HEK293 (cell line): ENCODE data around the gene RIN2.

Experiments used
- PRDM10 ChIP-seq: fragments of 450-650 bp; formaldehyde crosslinking; IDR thresholded peaks from 2 replicates; pipeline ENCODE4 v1.5.1; 2016; ENCODE audit warnings: missing biosample characterization, missing genetic modification characterization
- TRIM28 ChIP-seq: IDR thresholded peaks from 2 replicates; pipeline ENCODE4 v1.6.1; 2011; ENCODE audit warnings: low read length, control low read depth, borderline replicate concordance
- ZBTB1 ChIP-seq: fragments of 450-650 bp; formaldehyde crosslinking; IDR thresholded peaks from 2 replicates; pipeline ENCODE4 v1.5.1; 2016; ENCODE audit warnings: missing biosample characterization, missing genetic modification characterization
- ZNF121 ChIP-seq: fragments of 450-650 bp; formaldehyde crosslinking; IDR thresholded peaks from 2 replicates; pipeline ENCODE4 v1.5.1; 2016; ENCODE audit warnings: missing biosample characterization, missing genetic modification characterization
- ZNF184 ChIP-seq: fragments of 450-650 bp; IDR thresholded peaks from 2 replicates; pipeline ENCODE4 v1.5.1; 2018; ENCODE audit warnings: missing biosample characterization, mild to moderate bottlenecking, missing genetic modification characterization
- ZNF391 ChIP-seq: fragments of 450-650 bp; formaldehyde crosslinking; IDR thresholded peaks from 2 replicates; pipeline ENCODE4 v1.5.1; 2016; ENCODE audit warnings: low read depth, missing biosample characterization, missing genetic modification characterization, borderline replicate concordance
- ZNF416 ChIP-seq: fragments of 450-650 bp; formaldehyde crosslinking; IDR thresholded peaks from 2 replicates; pipeline ENCODE4 v1.5.1; 2016; ENCODE audit warnings: missing biosample characterization, missing genetic modification characterization
- ZNF426 ChIP-seq: fragments of 450-650 bp; formaldehyde crosslinking; IDR thresholded peaks from 2 replicates; pipeline ENCODE4 v1.5.1; 2017; ENCODE audit warnings: missing biosample characterization, missing genetic modification characterization, mild to moderate bottlenecking, inconsistent platforms, moderate library complexity
- ZNF501 ChIP-seq: fragments of 450-650 bp; formaldehyde crosslinking; IDR thresholded peaks from 2 replicates; pipeline ENCODE4 v1.5.1; 2016; ENCODE audit warnings: missing biosample characterization, missing genetic modification characterization
- ZNF837 ChIP-seq: fragments of 450-650 bp; formaldehyde crosslinking; IDR thresholded peaks from 2 replicates; pipeline ENCODE4 v1.5.1; 2016; ENCODE audit warnings: missing biosample characterization, missing genetic modification characterization
- ZSCAN16 ChIP-seq: fragments of 450-650 bp; formaldehyde crosslinking; IDR thresholded peaks from 2 replicates; pipeline ENCODE4 v1.5.1; 2016; ENCODE audit warnings: missing biosample characterization, missing genetic modification characterization
- TF ChIP-seq, protein P1 (sequence below): fragments of 450-650 bp; formaldehyde crosslinking; IDR thresholded peaks from 2 replicates; pipeline ENCODE4 v1.5.1; 2016; ENCODE audit warnings: missing biosample characterization, missing genetic modification characterization
- TF ChIP-seq, protein P2 (sequence below): fragments of 450-650 bp; formaldehyde crosslinking; optimal IDR thresholded peaks from 2 replicates; pipeline ENCODE3; 2016; ENCODE audit warnings: missing biosample characterization, mild to moderate bottlenecking, missing genetic modification characterization
- TF ChIP-seq, protein P3 (sequence below): fragments of 450-650 bp; formaldehyde crosslinking; IDR thresholded peaks from 2 replicates; pipeline ENCODE4 v1.5.1; 2016; ENCODE audit warnings: missing biosample characterization, missing genetic modification characterization

- no peak for TF ChIP-seq TRIM28
- TF ChIP-seq ZSCAN16 (tag by site-specific recombination) = no peak
- TF ChIP-seq, protein P1, sequence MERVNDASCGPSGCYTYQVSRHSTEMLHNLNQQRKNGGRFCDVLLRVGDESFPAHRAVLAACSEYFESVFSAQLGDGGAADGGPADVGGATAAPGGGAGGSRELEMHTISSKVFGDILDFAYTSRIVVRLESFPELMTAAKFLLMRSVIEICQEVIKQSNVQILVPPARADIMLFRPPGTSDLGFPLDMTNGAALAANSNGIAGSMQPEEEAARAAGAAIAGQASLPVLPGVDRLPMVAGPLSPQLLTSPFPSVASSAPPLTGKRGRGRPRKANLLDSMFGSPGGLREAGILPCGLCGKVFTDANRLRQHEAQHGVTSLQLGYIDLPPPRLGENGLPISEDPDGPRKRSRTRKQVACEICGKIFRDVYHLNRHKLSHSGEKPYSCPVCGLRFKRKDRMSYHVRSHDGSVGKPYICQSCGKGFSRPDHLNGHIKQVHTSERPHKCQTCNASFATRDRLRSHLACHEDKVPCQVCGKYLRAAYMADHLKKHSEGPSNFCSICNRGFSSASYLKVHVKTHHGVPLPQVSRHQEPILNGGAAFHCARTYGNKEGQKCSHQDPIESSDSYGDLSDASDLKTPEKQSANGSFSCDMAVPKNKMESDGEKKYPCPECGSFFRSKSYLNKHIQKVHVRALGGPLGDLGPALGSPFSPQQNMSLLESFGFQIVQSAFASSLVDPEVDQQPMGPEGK (tag by site-specific recombination) = no peak
- no peak for TF ChIP-seq PRDM10
- no peak for TF ChIP-seq ZNF501 (tag by site-specific recombination)
- TF ChIP-seq, protein P2, sequence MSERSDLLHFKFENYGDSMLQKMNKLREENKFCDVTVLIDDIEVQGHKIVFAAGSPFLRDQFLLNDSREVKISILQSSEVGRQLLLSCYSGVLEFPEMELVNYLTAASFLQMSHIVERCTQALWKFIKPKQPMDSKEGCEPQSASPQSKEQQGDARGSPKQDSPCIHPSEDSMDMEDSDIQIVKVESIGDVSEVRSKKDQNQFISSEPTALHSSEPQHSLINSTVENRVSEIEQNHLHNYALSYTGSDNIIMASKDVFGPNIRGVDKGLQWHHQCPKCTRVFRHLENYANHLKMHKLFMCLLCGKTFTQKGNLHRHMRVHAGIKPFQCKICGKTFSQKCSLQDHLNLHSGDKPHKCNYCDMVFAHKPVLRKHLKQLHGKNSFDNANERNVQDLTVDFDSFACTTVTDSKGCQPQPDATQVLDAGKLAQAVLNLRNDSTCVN (tag by site-specific recombination) = no peak
- TF ChIP-seq, protein P3, sequence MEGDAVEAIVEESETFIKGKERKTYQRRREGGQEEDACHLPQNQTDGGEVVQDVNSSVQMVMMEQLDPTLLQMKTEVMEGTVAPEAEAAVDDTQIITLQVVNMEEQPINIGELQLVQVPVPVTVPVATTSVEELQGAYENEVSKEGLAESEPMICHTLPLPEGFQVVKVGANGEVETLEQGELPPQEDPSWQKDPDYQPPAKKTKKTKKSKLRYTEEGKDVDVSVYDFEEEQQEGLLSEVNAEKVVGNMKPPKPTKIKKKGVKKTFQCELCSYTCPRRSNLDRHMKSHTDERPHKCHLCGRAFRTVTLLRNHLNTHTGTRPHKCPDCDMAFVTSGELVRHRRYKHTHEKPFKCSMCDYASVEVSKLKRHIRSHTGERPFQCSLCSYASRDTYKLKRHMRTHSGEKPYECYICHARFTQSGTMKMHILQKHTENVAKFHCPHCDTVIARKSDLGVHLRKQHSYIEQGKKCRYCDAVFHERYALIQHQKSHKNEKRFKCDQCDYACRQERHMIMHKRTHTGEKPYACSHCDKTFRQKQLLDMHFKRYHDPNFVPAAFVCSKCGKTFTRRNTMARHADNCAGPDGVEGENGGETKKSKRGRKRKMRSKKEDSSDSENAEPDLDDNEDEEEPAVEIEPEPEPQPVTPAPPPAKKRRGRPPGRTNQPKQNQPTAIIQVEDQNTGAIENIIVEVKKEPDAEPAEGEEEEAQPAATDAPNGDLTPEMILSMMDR (tag by site-specific recombination) = no peak
- TF ChIP-seq ZNF426 = no peak
- no peak for TF ChIP-seq ZBTB1 (tag by site-specific recombination)
- TF ChIP-seq ZNF121 (tag by site-specific recombination) = no peak
- no peak for TF ChIP-seq ZNF416 (tag by site-specific recombination)
- TF ChIP-seq ZNF391 (tag by site-specific recombination) = no peak
- TF ChIP-seq ZNF184 (tag by site-specific recombination) = no peak
- no peak for TF ChIP-seq ZNF837 (tag by site-specific recombination)
Measured at GRCh38 chr20:19780261-19780660, 22.2 kb downstream of the RIN2 start.
